ENCODE results near the gene PRKRA.
A peak's percentile ranks its signal among the peaks of the same experiment; 100 is the strongest.
"Not testable (repeated sequence)": the region's sequence is repeated elsewhere in the genome, so short reads cannot be mapped to it uniquely, and the experiment has no call there.

The PRKRA gene

DNA sequence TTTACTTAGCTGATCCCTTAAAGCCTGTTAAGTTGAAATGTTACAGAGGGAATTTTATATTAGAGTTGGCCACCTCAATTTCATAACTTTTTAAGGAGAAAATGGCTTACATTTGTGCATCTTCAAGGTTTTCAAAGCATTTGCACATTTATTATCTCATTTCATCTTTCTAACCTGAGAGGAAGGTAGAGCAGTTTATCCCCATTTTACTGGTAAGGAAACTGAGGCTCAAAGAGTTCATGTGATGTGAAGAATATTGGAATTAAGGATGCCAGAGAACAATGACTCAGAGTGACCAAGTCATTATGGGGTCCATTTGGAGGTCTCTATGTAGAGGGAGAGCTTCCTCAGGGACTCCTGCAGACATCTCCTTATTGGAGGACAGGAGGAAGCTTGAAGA lies 35.0 kb downstream of the PRKRA start:
- H3K4me1 Mint-ChIP-seq (ENCODE audit: low read depth), result peaks cover 40% of the 10 kb centered on the region
- no peaks in the 10 kb centered on the region for H3K27me3 Mint-ChIP-seq
- H3K36me3 Mint-ChIP-seq (ENCODE audit: low read depth), result peaks cover 24% of the 10 kb centered on the region
- H3K9me3 Mint-ChIP-seq, result no peaks in the 10 kb centered on the region
- H3K27ac Mint-ChIP-seq, result no peak overlapping the region
- no peak overlapping the region for H3K4me3 Mint-ChIP-seq
- intact Hi-C loops (cut with micrococcal nuclease), result loop anchor here (10.0 kb wide), 1 partner anchor 131 kb away; no protein-coding TSS in a partner anchor

DNA sequence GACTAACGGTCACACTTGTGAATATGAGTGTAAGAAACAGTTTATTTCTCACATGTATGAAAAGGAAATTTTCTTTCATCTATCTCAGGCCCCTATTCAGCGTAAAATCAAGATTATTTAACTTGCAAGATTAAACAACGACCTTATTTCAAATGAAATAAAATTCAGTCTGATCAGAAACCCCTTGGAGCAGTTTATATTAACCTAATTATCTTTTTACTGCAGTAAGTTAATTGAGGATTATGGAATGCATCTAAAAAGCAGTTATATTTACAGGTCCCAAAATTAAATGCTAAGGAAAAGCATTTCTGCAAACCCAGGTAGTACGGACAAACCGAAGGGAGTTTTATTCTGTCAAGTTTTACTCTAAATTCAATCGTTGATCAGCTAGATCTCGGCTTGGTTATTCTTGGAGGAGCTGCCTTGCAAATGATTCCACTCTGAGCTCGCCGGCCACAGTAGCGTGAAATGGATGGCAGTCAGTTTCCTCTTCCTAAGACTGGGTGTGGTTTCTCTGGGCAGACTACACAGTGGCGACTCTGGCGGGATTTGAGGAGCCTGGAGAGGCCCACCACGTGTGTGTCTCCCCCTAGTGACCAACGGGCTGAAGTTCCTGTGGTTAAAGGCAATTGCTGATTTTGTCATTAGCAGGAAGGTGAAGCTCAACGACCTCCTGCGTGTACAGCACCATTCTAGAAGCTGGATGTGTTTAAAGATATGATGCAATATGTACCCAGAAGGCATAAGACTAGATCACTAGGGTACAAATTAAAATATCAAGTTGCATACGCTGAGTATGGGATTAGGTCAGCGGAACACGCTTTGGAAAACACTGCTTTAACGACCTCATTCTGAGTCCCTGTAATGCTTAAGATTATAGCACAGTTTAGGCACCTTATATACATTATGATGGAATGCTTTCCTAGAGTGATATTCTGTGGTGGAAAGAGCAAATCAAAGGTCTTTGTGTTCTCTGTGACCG lies 36.4 kb downstream of the PRKRA start:
- peaks cover 16% of the 10 kb centered on the region for H3K36me3 Mint-ChIP-seq (ENCODE audit: low read depth)
- H3K4me1 Mint-ChIP-seq (ENCODE audit: low read depth), result peaks cover 32% of the 10 kb centered on the region
- intact Hi-C loops (cut with micrococcal nuclease), result loop anchor here (1.0 to 10.0 kb wide), 4 partner anchors 17 to 302 kb away; partner anchors contain the start of gene RBM45
- H3K27ac Mint-ChIP-seq, result peak overlapping the region; percentile 100
- no peaks in the 10 kb centered on the region for H3K27me3 Mint-ChIP-seq
- H3K4me3 Mint-ChIP-seq, result peak overlapping the region; percentile 96
- no peaks in the 10 kb centered on the region for H3K9me3 Mint-ChIP-seq

DNA sequence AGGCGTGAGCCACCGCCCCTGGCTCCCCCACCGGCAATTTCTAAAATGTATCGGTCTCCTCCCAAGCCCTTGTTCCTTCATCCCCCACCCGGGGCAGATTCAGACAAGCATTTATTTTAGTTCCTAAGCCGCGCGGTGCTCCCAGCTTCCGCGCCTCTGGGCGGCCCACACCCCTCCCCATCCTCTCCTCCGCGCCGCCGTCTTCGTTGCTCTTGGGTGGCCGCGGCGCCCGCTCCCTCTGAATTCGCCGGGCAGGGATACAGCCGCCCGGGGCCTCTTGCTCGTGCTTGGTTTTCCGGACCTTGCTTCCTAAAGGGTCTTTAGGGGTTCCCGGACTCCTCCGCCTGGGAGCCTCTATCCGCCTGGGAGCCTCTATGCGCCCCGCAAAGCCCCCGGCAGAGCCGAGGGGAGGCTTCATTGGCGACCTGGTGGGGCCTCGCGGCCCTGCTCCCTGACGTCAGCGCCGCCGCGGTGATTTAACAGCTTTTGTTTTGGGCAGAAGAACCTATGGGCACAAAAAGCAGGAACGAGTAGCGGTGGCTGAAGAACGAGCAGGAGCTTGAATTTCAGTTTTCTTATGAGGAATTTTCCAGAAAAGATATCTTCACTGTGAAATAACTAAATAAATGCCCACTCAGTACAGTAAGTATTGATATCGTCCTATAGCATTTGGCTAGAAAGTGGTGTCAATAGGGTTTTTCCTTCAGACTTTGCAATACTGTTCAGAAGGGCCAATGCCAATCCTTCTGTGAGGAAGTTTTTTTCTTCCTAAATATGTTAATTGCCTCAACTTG lies 37.3 kb downstream of the PRKRA start:
- no peaks in the 10 kb centered on the region for H3K9me3 Mint-ChIP-seq
- peak overlapping the region; percentile 96 for H3K4me3 Mint-ChIP-seq
- H3K36me3 Mint-ChIP-seq (ENCODE audit: low read depth), result peaks cover 16% of the 10 kb centered on the region
- intact Hi-C loops (cut with micrococcal nuclease), result loop anchor here (1.0 to 10.0 kb wide), 5 partner anchors 16 to 301 kb away; partner anchors contain the start of genes FKBP7 and RBM45
- peak overlapping the region; percentile 100 for H3K27ac Mint-ChIP-seq
- H3K4me1 Mint-ChIP-seq (ENCODE audit: low read depth), result peaks cover 32% of the 10 kb centered on the region
- H3K27me3 Mint-ChIP-seq, result no peaks in the 10 kb centered on the region

DNA sequence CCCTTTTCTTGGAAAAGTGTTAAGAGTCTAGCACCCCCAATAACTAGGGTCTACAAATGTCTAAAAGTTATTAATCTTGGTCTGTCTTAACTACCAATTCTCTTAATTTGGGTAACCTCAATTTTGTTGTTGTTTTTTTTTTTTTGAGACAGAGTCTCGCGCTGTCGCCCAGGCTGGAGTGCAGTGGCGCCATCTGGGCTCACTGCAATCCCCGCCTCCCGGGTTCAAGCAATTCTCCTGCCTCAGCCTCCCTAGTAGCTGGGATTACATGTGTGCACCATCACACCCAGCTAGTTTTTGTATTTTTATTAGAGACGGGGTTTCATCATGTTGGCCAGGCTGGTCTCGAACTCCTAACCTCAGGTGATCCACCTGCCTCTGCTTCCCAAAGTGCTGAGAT lies 38.5 kb downstream of the PRKRA start:
- Mint-ChIP-seq H3K27ac (peak overlapping the region; percentile 100), H3K4me1 (ENCODE audit: low read depth) (peaks cover 32% of the 10 kb centered on the region), H3K36me3 (ENCODE audit: low read depth) (peaks cover 16% of the 10 kb centered on the region)
- H3K9me3 Mint-ChIP-seq, H3K27me3 Mint-ChIP-seq, H3K4me3 Mint-ChIP-seq: not testable (repeated sequence)
- intact Hi-C loops (cut with micrococcal nuclease), result loop anchor here (2.0 to 10.0 kb wide), 2 partner anchors 66 to 128 kb away; partner anchors contain the start of gene FKBP7

DNA sequence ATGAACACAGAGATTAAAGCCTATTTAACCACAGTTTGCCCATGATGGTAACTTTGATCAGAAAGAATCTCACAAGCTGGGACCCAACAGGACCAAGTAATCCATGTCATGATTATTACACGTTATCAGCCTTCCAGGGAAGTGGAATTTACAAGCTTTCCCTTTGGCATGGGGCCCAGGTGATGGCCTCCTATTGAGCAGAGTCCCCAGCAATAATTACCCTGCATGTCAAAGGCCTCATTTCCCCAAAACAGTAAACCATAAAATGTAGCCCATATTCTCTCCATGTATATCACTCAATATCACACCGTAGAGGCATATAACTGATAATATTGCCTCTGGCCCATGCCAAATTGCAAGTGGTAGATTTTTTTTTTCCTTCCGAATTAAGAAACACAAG lies 38.9 kb downstream of the PRKRA start:
- intact Hi-C loops (cut with micrococcal nuclease), result loop anchor here (2.0 to 10.0 kb wide), 2 partner anchors 67 to 127 kb away; partner anchors contain the start of gene FKBP7

DNA sequence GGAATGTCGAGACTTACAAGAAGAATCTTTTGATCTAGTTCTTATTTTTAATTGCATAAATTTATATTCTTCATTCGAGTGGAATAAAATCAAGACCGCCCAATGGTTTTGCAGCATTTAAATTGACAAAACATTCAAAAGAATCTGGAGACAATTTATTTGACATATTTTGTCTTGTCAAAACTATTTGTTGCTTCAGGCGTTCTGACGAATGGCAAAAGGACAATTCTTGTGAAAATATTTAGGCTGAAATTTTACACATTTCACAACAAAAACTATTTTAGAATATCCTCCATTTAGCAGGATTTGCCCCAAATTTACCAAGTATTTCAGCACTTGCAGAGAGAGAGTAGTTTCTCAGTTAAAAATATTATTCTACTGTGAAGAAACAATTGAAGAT lies 41.7 kb downstream of the PRKRA start:
- Mint-ChIP-seq H3K9me3 (no peaks in the 10 kb centered on the region), H3K4me3 (no peak overlapping the region), H3K27me3 (no peaks in the 10 kb centered on the region), H3K27ac (no peak overlapping the region), H3K4me1 (ENCODE audit: low read depth) (peaks cover 10% of the 10 kb centered on the region), H3K36me3 (ENCODE audit: low read depth) (peaks cover 8% of the 10 kb centered on the region)
- intact Hi-C loops (cut with micrococcal nuclease), result no loop called here

More for the DNA sequence above, 38.9 kb downstream of the PRKRA start:
- Mint-ChIP-seq H3K9me3 (no peaks in the 10 kb centered on the region), H3K27me3 (no peaks in the 10 kb centered on the region), H3K36me3 (ENCODE audit: low read depth) (peaks cover 16% of the 10 kb centered on the region), H3K4me3 (no peak overlapping the region), H3K27ac (no peak overlapping the region), H3K4me1 (ENCODE audit: low read depth) (peaks cover 31% of the 10 kb centered on the region)

DNA sequence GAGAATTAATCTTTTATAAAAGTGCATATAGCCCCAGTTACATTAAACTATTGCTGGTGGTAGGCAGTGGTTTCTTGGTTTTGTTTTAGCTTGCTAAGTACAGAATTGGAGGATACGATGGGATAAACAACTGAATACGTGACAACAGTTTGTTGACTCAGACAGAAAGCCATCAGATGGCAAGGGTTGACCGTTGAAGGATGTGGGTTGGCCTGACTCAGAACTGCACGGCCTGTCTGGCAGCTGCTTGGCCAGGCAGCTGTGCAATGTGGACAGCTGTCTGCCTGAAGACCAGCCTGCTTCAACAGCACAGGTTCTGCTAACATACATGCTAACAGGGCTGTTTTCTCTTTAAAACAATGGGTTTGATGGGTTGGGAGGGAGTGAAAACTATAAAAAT lies 46.6 kb downstream of the PRKRA start:
- no peak overlapping the region for H3K4me3 Mint-ChIP-seq
- no peaks in the 10 kb centered on the region for H3K9me3 Mint-ChIP-seq
- H3K4me1 Mint-ChIP-seq (ENCODE audit: low read depth), result no peaks in the 10 kb centered on the region
- H3K27me3 Mint-ChIP-seq, result no peaks in the 10 kb centered on the region
- intact Hi-C loops (cut with micrococcal nuclease), result no loop called here
- H3K27ac Mint-ChIP-seq, result no peak overlapping the region
- H3K36me3 Mint-ChIP-seq (ENCODE audit: low read depth), result no peaks in the 10 kb centered on the region

DNA sequence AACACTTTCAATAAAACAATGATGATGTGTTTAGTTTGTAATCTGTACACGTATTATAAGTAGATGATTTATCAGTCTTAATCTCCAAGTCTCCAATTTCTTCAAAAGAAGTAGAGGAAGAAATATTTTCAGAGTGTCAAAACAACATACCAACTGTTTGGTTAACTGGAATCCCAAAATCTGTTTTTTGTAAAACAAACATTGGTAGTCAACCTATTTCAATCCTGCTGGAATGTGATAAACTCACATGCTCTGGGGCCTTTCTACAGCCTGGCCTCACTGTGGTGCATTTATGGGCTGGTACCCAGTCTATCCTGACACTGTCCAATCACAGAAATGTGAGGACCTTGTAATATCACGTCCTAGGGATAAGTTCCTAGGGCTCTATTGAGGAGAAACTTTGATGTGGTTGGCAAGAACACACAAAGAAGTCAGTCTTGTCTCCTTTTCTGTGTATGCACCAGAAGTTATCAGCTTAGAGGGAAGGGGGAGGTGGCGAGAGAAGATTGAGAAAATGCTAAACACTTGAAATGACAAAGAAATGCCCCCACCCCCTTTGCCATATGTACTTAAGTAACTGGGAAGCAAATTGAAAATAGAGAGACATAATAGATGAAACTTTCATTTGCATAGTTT lies 47.2 kb downstream of the PRKRA start:
- H3K4me1 Mint-ChIP-seq (ENCODE audit: low read depth), result no peaks in the 10 kb centered on the region
- H3K4me3 Mint-ChIP-seq, result no peak overlapping the region
- no peaks in the 10 kb centered on the region for H3K9me3 Mint-ChIP-seq
- no peaks in the 10 kb centered on the region for H3K27me3 Mint-ChIP-seq
- no peak overlapping the region for H3K27ac Mint-ChIP-seq
- intact Hi-C loops (cut with micrococcal nuclease), result no loop called here
- H3K36me3 Mint-ChIP-seq (ENCODE audit: low read depth), result no peaks in the 10 kb centered on the region

DNA sequence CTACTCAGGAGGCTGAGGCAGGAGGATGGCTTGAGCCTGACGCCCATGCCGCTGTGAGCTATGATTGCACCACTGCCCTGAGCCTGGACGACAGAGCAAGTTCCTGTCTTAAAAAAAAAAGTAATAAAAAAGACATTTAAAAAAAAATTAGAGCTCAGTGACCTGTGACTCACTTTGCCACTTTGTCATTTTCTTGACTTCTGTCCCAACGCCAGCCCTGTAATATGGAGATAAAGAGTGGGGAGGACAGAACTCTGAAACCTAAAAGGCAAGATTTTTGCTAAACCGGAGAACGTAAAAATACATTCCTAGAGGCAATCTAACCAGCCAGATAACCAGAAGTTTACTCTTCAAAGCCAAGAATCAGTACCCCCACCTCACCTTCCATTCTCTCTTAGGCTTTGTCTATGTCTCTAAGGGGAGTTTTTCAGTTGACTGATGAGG lies 49.0 kb downstream of the PRKRA start:
- Mint-ChIP-seq H3K36me3 (ENCODE audit: low read depth) (no peaks in the 10 kb centered on the region), H3K27ac (no peak overlapping the region), H3K9me3 (no peaks in the 10 kb centered on the region), H3K27me3 (no peaks in the 10 kb centered on the region), H3K4me3 (no peak overlapping the region), H3K4me1 (ENCODE audit: low read depth) (no peaks in the 10 kb centered on the region)
- intact Hi-C loops (cut with micrococcal nuclease), result no loop called here

DNA sequence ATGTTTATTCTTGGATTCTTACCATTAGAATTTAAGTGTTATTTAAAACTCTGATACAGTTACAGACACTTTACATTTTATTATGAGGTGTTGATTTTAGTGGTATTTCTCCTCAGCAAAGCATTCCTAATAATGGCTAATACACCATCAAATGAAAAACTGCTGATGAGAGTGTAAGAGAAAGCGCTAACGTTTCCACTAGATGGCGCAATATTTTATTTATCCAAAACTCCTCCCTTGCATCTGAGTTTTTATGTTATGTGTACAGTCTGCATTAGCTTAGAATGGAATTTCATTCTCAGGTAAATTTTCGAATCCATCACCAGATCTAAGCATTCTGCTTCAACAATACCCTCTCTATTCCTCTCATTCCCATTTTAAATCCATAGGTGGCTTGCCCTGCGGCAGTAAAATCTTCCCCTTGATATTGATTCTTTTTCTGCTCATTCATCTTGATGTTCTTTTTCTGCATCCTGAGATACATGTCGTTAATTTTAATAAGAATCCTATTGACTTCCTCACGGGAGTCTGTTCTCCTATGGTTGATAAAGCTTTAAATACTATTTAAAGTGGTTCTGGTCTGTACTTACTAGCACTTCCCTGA lies 53.9 kb downstream of the PRKRA start:
- H3K9me3 Mint-ChIP-seq, result no peaks in the 10 kb centered on the region
- H3K27ac Mint-ChIP-seq, result no peak overlapping the region
- intact Hi-C loops (cut with micrococcal nuclease), result loop anchor here (1.0 kb wide), 1 partner anchor 17 kb away; no protein-coding TSS in a partner anchor
- H3K36me3 Mint-ChIP-seq (ENCODE audit: low read depth), result no peaks in the 10 kb centered on the region
- H3K27me3 Mint-ChIP-seq, result no peaks in the 10 kb centered on the region
- no peaks in the 10 kb centered on the region for H3K4me1 Mint-ChIP-seq (ENCODE audit: low read depth)
- no peak overlapping the region for H3K4me3 Mint-ChIP-seq

DNA sequence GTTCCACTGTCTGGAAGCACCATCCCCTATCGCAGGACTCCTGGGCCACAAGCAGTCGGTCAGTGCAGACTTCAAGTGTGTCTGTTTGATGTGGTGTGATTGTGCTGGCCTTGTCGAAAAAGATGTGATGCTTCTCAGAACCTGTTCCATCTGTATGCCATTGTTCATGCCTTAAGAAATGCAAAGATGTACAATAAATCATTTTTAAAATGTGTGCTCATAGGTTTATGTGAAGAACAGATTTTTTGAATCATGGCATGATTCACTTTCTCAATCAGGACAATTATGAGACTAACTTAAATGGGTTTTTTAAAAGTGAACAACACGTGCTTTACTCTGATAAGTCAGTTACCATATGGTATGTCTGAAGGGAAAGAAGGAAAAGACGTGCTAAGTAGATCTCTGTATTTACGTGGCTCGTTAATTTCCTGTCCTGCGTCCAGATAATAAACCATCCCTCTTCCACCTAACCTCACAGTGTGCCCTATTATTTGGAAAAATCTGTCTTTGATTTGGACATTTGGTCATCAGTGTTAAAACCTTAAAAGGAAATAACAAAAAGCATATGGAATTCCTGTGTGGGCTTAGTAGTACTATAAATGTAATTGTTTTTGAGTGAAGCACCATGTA lies 54.9 kb downstream of the PRKRA start:
- Mint-ChIP-seq H3K27ac (no peak overlapping the region), H3K36me3 (ENCODE audit: low read depth) (no peaks in the 10 kb centered on the region), H3K4me3 (no peak overlapping the region), H3K9me3 (no peaks in the 10 kb centered on the region), H3K27me3 (no peaks in the 10 kb centered on the region), H3K4me1 (ENCODE audit: low read depth) (no peaks in the 10 kb centered on the region)
- intact Hi-C loops (cut with micrococcal nuclease), result no loop called here

DNA sequence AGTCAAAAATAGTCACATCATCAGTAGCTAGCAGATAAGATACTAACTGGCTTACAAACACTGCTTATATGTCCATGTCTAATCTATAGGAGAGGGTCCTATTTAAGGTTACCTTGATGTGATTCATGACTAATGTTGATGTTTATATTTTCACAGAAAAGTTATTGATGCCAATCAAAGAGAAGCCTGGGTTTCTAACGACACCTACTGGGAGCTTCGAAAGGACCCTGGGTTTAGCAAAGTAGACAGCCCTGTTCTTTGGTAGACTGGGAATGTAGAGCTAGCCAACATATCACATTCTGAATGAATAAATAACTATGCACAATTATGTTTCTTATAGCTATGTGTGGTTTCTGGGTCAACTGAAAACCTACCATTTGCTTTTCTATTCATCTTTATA lies 55.7 kb downstream of the PRKRA start:
- Mint-ChIP-seq H3K27ac (no peak overlapping the region), H3K9me3 (no peaks in the 10 kb centered on the region), H3K4me1 (ENCODE audit: low read depth) (no peaks in the 10 kb centered on the region), H3K4me3 (no peak overlapping the region), H3K36me3 (ENCODE audit: low read depth) (no peaks in the 10 kb centered on the region), H3K27me3 (no peaks in the 10 kb centered on the region)
- intact Hi-C loops (cut with micrococcal nuclease), result no loop called here

DNA sequence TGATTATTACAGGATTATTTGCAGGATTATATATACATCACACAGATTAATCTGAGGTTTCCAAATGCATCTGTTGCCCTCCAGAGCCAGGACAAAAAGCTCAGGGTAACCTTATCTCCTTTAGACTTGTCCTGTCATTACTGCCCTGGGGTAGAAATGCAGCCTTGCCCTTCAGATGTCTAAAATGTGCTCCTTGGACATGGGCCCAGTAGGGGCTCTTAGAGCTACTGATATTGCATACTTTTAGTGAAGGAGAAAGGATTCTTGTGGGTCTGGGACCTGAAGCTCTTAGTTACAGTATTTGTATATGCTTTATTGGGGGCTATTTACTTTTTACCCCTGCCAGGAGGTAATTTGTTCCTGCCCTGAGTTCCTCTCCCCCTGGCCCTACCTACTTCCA lies 56.1 kb downstream of the PRKRA start:
- H3K27ac Mint-ChIP-seq, result no peak overlapping the region
- H3K4me3 Mint-ChIP-seq, result no peak overlapping the region
- no peaks in the 10 kb centered on the region for H3K27me3 Mint-ChIP-seq
- H3K36me3 Mint-ChIP-seq (ENCODE audit: low read depth), result no peaks in the 10 kb centered on the region
- H3K9me3 Mint-ChIP-seq, result no peaks in the 10 kb centered on the region
- H3K4me1 Mint-ChIP-seq (ENCODE audit: low read depth), result no peaks in the 10 kb centered on the region
- intact Hi-C loops (cut with micrococcal nuclease), result no loop called here
